Ishikawa (cell line): Measurements from ENCODE around the gene TNRC6A.

Source experiments
- CREB1 ChIP-seq: IDR thresholded peaks from 2 replicates; pipeline ENCODE4 v1.6.1; 2012; ENCODE audit warnings: low read depth
- EP300 ChIP-seq: IDR thresholded peaks from 2 replicates; pipeline ENCODE4 v1.6.1; 2012; ENCODE audit warnings: borderline replicate concordance
- FOXM1 ChIP-seq: IDR thresholded peaks from 2 replicates; pipeline ENCODE4 v1.6.1; 2012; ENCODE audit warnings: low read depth, borderline replicate concordance
- RAD21 ChIP-seq: IDR thresholded peaks from 2 replicates; pipeline ENCODE4 v1.6.1; 2012; ENCODE audit warnings: low read depth
- TAF1 ChIP-seq: IDR thresholded peaks from 2 replicates; pipeline ENCODE4 v1.6.1; 2012; ENCODE audit warnings: low read depth, mild to moderate bottlenecking
- TEAD4 ChIP-seq: IDR thresholded peaks from 2 replicates; pipeline ENCODE4 v1.6.1; 2012
- USF1 ChIP-seq: IDR thresholded peaks from 2 replicates; pipeline ENCODE4 v1.6.1; 2012
- YY1 ChIP-seq: IDR thresholded peaks from 2 replicates; pipeline ENCODE4 v1.6.1; 2012; ENCODE audit warnings: low read depth
- TF ChIP-seq, protein P1 (sequence below): IDR thresholded peaks from 2 replicates; pipeline ENCODE4 v1.6.1; 2012; ENCODE audit warnings: low read depth, mild to moderate bottlenecking

DNA sequence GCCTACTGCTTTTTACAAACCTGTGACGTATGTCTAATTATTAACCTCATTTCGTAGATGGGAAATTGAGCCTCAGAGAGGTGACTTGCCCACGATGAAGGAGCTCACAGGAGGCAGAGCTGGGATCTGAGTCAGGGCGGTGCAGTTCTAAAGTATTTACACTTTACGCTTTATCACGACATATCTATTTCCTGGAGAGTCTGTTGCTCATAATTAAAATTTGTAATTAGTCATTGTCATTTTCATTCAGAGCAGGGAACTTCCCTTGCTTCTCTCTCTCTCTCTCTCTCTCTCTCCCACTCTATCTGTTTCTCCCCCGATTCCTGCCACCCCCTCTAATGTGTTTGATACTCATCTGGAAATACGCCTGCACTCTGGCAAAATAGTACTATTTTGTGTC, 122.2 kb downstream of the TNRC6A start:
- no peak for TF ChIP-seq FOXM1
- no peak for TF ChIP-seq RAD21
- no peak for TF ChIP-seq USF1
- TF ChIP-seq EP300, result no peak
- no peak for TF ChIP-seq TEAD4
- no peak for TF ChIP-seq CREB1
- TF ChIP-seq, protein P1, sequence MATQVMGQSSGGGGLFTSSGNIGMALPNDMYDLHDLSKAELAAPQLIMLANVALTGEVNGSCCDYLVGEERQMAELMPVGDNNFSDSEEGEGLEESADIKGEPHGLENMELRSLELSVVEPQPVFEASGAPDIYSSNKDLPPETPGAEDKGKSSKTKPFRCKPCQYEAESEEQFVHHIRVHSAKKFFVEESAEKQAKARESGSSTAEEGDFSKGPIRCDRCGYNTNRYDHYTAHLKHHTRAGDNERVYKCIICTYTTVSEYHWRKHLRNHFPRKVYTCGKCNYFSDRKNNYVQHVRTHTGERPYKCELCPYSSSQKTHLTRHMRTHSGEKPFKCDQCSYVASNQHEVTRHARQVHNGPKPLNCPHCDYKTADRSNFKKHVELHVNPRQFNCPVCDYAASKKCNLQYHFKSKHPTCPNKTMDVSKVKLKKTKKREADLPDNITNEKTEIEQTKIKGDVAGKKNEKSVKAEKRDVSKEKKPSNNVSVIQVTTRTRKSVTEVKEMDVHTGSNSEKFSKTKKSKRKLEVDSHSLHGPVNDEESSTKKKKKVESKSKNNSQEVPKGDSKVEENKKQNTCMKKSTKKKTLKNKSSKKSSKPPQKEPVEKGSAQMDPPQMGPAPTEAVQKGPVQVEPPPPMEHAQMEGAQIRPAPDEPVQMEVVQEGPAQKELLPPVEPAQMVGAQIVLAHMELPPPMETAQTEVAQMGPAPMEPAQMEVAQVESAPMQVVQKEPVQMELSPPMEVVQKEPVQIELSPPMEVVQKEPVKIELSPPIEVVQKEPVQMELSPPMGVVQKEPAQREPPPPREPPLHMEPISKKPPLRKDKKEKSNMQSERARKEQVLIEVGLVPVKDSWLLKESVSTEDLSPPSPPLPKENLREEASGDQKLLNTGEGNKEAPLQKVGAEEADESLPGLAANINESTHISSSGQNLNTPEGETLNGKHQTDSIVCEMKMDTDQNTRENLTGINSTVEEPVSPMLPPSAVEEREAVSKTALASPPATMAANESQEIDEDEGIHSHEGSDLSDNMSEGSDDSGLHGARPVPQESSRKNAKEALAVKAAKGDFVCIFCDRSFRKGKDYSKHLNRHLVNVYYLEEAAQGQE, result no peak
- no peak for TF ChIP-seq TAF1
- TF ChIP-seq YY1, result no peak
